ENCODE measurements around the gene EXOC4. TPM values are rescaled to one million over a fixed set of nuclear protein-coding genes. Genes with fewer than 3 reads are reported as not detected.

Gene EXOC4
- total RNA-seq, 2 donors from 2014 or later, result 62.0 to 146 TPM

- no peak for TF ChIP-seq CTCF (IDR thresholded peaks at IDR 0.05)
- TF ChIP-seq POLR2A (IDR thresholded peaks at IDR 0.05), result no peak
- H3K36me3 ChIP-seq (replicated peaks in 1 of 2; ENCODE audit: insufficient read depth in 1 of 2, low read depth in 2 of 2), result no peaks in the 10 kb centered on the region
- intact Hi-C loops (cut with DNase I), result no loop called here
- H3K27ac ChIP-seq, result no peak overlapping the region
- WGBS, 2 donors, result 94 to 96% methylated on average over 4 of the region's 4 CpGs
- H3K9me3 ChIP-seq, result no peaks in the 10 kb centered on the region
- ATAC-seq (no peak), DNase-seq (no peak)
- H3K27me3 ChIP-seq, result no peaks in the 10 kb centered on the region
- no peak overlapping the region for H3K4me3 ChIP-seq
- peaks cover 33% of the 10 kb centered on the region for H3K4me1 ChIP-seq
Observed at GRCh38 chr7:133371616-133372015, 118.7 kb downstream of the EXOC4 start.

DNA sequence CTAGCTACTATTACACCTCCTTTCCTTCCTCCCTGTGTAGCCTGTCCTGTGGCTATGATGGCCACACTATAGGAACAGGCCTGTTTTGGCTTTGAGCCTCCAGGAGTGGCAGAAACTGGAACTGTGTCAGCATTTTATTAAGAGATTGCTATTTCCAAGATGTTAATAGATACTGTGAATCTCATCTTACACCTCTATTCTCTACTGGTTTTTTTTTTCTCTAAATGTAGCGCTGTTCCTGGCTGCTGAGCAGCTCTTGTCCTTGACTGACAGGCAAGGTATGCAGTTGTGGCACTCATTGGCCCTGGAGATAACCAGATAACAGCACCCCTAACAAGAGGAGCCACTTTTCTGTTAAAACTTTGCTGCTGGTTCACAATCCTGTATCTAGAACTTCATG, 119.5 kb downstream of the EXOC4 start:
- H3K4me3 ChIP-seq, result no peak overlapping the region
- TF ChIP-seq CTCF (IDR thresholded peaks at IDR 0.05) (no peak), POLR2A (IDR thresholded peaks at IDR 0.05) (no peak)
- H3K36me3 ChIP-seq (replicated peaks in 1 of 2; ENCODE audit: insufficient read depth in 1 of 2, low read depth in 2 of 2), result no peaks in the 10 kb centered on the region
- H3K9me3 ChIP-seq, result no peaks in the 10 kb centered on the region
- ATAC-seq (no peak), DNase-seq (no peak)
- no peak overlapping the region for H3K27ac ChIP-seq
- intact Hi-C loops (cut with DNase I), result no loop called here
- no peaks in the 10 kb centered on the region for H3K27me3 ChIP-seq
- WGBS, 2 donors, result 56% methylated on average over 1 of the region's 1 CpG
- peaks cover 29% of the 10 kb centered on the region for H3K4me1 ChIP-seq

DNA sequence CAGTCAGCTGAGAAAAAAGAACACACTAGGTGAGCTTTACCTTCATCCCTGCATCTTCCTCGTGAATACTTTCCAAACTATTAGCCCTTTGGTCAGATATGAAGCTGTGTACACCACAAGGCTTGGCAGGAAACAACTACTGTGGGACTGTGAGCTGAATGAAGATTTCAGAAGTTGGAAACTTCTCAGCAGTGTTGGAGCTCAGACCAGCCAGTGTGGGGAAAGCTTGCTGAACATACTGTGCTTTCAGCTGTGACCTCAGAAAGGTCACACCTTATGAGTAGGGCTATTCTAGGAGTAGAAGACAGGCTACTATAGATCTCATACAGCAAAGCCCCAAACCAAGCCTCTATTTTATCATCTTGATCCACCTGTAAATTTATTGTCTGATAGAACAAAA, 123.6 kb downstream of the EXOC4 start:
- peak; percentile 52 for ATAC-seq

DNA sequence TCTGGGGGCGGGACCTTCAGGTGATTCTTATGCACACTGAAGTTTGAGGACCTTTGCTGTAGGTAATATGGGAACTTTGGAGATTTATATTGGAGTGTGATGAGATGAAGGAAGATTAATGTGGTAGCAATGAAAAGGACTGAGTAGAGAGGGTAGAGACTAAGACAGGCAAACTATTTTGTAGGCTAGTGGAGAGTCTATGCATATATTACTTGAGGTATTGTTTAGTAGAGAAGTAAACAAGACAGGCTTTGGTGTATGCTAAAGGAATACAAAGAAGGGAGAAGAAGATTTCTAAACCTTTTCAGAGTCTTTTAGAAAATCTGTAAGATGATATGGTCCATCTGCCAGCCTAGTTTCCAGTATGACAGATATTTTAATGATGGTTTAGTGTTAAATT, 129.1 kb downstream of the EXOC4 start:
- TF ChIP-seq POLR2A (IDR thresholded peaks at IDR 0.05) (no peak), CTCF (IDR thresholded peaks at IDR 0.05) (no peak)

More for the DNA sequence above, 123.6 kb downstream of the EXOC4 start:
- 32 to 52% methylated on average over 1 of the region's 1 CpG for WGBS, 2 donors
- H3K4me1 ChIP-seq, result peaks cover 25% of the 10 kb centered on the region
- DNase-seq, result no peak
- H3K27me3 ChIP-seq, result no peaks in the 10 kb centered on the region
- no peaks in the 10 kb centered on the region for H3K36me3 ChIP-seq (replicated peaks in 1 of 2; ENCODE audit: insufficient read depth in 1 of 2, low read depth in 2 of 2)
- TF ChIP-seq POLR2A (IDR thresholded peaks at IDR 0.05) (no peak), CTCF (IDR thresholded peaks at IDR 0.05) (no peak)
- H3K4me3 ChIP-seq, result no peak overlapping the region
- no peaks in the 10 kb centered on the region for H3K9me3 ChIP-seq
- intact Hi-C loops (cut with DNase I), result no loop called here
- H3K27ac ChIP-seq, result no peak overlapping the region

DNA sequence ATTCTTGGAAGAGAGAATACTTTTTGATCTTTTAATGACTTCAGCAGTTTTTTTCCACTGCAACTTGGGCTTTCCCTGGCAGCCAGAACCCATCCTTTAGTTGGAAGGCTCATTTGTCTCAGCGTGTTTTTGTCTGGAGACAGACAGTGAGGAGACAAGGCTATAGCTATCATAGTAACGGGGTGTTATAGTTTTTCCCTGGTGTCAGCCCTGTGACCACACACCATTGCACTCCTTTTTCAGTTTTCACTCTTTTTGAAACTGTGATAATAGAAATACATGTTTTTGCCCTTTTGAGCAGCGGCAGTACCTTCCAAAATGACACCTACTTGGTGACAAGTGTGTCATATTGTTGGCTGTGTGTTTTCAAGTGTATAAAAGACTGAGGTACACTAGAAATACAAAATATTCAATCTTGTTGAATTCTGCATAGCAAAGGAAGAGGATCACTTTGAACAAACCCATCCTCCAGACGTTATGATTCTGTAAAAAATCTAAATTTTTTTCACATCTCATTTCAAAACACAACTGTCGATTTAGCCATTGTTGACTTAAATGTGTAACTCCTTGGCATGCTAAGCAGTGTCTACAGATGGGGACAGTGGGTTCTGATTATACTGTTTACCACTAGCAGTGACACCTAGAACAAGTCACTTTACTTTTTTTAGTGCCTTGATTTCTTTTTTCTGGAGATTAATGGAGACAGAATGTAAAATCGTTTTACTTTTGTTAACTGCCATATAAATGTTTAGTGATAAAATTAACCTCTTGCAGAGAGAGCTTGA, 130.1 kb downstream of the EXOC4 start:
- Histone ChIP-seq H3K9me3 (no peaks in the 10 kb centered on the region), H3K27ac (no peak overlapping the region), H3K36me3 (replicated peaks in 1 of 2; ENCODE audit: insufficient read depth in 1 of 2, low read depth in 2 of 2) (no peaks in the 10 kb centered on the region), H3K4me3 (no peak overlapping the region), H3K4me1 (peaks cover 18% of the 10 kb centered on the region), H3K27me3 (no peaks in the 10 kb centered on the region)
- WGBS, 2 donors, result 53 to 54% methylated on average over 6 of the region's 6 CpGs
- TF ChIP-seq POLR2A (IDR thresholded peaks at IDR 0.05), result no peak
- no peak for TF ChIP-seq CTCF (IDR thresholded peaks at IDR 0.05)
- DNase-seq (no peak), ATAC-seq (peak; percentile 52)
- intact Hi-C loops (cut with DNase I), result no loop called here

More for the DNA sequence above, 129.1 kb downstream of the EXOC4 start:
- Histone ChIP-seq H3K4me1 (peaks cover 18% of the 10 kb centered on the region), H3K27me3 (no peaks in the 10 kb centered on the region), H3K9me3 (no peaks in the 10 kb centered on the region), H3K27ac (no peak overlapping the region), H3K4me3 (no peak overlapping the region), H3K36me3 (replicated peaks in 1 of 2; ENCODE audit: insufficient read depth in 1 of 2, low read depth in 2 of 2) (no peaks in the 10 kb centered on the region)
- ATAC-seq (no peak), DNase-seq (no peak)
- intact Hi-C loops (cut with DNase I), result no loop called here
- 96 to 97% methylated on average over 1 of the region's 1 CpG for WGBS, 2 donors
